IMR-90 (cell line): ENCODE measurements around the gene PTCSC3.

ENCODE experiments used
- BHLHE40 ChIP-seq: fragments of 150-350 bp; IDR thresholded peaks from 2 replicates; pipeline ENCODE4 v1.6.1; 2016; ENCODE audit warnings: mild to moderate bottlenecking, low read depth, low read length
- CEBPB ChIP-seq: IDR thresholded peaks from 2 replicates; pipeline ENCODE4 v1.6.1; 2012; ENCODE audit warnings: low read depth, low read length, improper control_type of control experiment
- FOS ChIP-seq: fragments of 150-350 bp; IDR thresholded peaks from 2 replicates; pipeline ENCODE4 v1.6.1; 2016; ENCODE audit warnings: low read depth, low read length
- MAFK ChIP-seq: IDR thresholded peaks from 2 replicates; pipeline ENCODE4 v1.6.1; 2012; ENCODE audit warnings: low read depth, low read length, improper control_type of control experiment
- MAZ ChIP-seq: IDR thresholded peaks from 2 replicates; pipeline ENCODE4 v1.6.1; 2012; ENCODE audit warnings: low read depth, mild to moderate bottlenecking, low read length, improper control_type of control experiment, moderate library complexity, borderline replicate concordance
- MXI1 ChIP-seq: IDR thresholded peaks from 2 replicates; pipeline ENCODE4 v1.6.1; 2012; ENCODE audit warnings: low read depth, mild to moderate bottlenecking, low read length, moderate library complexity, borderline replicate concordance
- POLR2A ChIP-seq: IDR thresholded peaks from 2 replicates; pipeline ENCODE4 v1.6.1; 2012; ENCODE audit warnings: mild to moderate bottlenecking, low read depth, low read length
- RAD21 ChIP-seq: IDR thresholded peaks from 2 replicates; pipeline ENCODE4 v1.6.1; 2012; ENCODE audit warnings: low read length, improper control_type of control experiment
- RCOR1 ChIP-seq: IDR thresholded peaks from 2 replicates; pipeline ENCODE4 v1.6.1; 2012; ENCODE audit warnings: mild to moderate bottlenecking, low read length, improper control_type of control experiment; ENCODE audit not compliant: insufficient replicate concordance
- SMC3 ChIP-seq: fragments of 150-350 bp; IDR thresholded peaks from 2 replicates; pipeline ENCODE4 v1.6.1; 2016; ENCODE audit warnings: low read depth, mild to moderate bottlenecking, antibody characterized with exemption, low read length, moderate library complexity
- TF ChIP-seq, protein P1 (sequence below): conservative IDR thresholded peaks from 2 replicates; pipeline ENCODE4 v1.5.1; 2012; ENCODE audit warnings: mild to moderate bottlenecking, low read depth, low read length, improper control_type of control experiment
- TF ChIP-seq, protein P2 (sequence below): fragments of 150-350 bp; IDR thresholded peaks from 2 replicates; pipeline ENCODE4 v1.6.1; 2017; ENCODE audit warnings: mild to moderate bottlenecking, antibody characterized with exemption, low read length, low read depth
- TF ChIP-seq, protein P3 (sequence below): fragments of 150-350 bp; IDR thresholded peaks from 2 replicates; pipeline ENCODE4 v1.6.1; 2016; ENCODE audit warnings: low read depth, mild to moderate bottlenecking, low read length, moderate library complexity, borderline replicate concordance

DNA sequence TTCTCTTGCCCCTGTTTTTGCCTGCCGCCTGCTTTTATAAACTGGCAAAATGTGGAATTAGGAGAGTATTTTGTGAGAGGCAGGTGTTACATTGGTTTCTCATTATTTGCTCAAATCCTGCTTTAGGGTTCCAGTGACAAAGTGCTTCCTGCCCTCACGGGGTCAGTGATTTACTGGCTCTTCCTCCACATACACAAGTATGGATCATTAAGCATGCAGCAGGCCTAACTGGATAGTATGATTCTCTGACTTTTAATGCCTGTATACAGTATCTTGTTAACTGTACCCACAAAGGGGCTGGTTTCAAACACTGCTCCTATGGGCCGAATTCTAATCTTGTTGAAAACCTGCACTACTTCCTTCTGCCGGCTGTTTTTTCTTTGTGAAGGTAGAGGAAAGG is 63.2 kb downstream of the PTCSC3 start:
- TF ChIP-seq, protein P1, sequence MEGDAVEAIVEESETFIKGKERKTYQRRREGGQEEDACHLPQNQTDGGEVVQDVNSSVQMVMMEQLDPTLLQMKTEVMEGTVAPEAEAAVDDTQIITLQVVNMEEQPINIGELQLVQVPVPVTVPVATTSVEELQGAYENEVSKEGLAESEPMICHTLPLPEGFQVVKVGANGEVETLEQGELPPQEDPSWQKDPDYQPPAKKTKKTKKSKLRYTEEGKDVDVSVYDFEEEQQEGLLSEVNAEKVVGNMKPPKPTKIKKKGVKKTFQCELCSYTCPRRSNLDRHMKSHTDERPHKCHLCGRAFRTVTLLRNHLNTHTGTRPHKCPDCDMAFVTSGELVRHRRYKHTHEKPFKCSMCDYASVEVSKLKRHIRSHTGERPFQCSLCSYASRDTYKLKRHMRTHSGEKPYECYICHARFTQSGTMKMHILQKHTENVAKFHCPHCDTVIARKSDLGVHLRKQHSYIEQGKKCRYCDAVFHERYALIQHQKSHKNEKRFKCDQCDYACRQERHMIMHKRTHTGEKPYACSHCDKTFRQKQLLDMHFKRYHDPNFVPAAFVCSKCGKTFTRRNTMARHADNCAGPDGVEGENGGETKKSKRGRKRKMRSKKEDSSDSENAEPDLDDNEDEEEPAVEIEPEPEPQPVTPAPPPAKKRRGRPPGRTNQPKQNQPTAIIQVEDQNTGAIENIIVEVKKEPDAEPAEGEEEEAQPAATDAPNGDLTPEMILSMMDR: no peak
- TF ChIP-seq POLR2A (no peak), RAD21 (no peak), BHLHE40 (no peak), SMC3 (no peak), MXI1 (no peak), MAZ (no peak), RCOR1 (no peak), MAFK (no peak), CEBPB (no peak), FOS (no peak)
- TF ChIP-seq, protein P2, sequence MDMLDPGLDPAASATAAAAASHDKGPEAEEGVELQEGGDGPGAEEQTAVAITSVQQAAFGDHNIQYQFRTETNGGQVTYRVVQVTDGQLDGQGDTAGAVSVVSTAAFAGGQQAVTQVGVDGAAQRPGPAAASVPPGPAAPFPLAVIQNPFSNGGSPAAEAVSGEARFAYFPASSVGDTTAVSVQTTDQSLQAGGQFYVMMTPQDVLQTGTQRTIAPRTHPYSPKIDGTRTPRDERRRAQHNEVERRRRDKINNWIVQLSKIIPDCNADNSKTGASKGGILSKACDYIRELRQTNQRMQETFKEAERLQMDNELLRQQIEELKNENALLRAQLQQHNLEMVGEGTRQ: no peak
- TF ChIP-seq, protein P3, sequence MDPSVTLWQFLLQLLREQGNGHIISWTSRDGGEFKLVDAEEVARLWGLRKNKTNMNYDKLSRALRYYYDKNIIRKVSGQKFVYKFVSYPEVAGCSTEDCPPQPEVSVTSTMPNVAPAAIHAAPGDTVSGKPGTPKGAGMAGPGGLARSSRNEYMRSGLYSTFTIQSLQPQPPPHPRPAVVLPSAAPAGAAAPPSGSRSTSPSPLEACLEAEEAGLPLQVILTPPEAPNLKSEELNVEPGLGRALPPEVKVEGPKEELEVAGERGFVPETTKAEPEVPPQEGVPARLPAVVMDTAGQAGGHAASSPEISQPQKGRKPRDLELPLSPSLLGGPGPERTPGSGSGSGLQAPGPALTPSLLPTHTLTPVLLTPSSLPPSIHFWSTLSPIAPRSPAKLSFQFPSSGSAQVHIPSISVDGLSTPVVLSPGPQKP: no peak
